HCT116 (cell line): ENCODE measurements around the gene ACE.

Experiments
- EZH2 ChIP-seq: fragments of 200-600 bp; sonication (generic); IDR thresholded peaks from 2 replicates; pipeline ENCODE4 v1.6.1; 2017; ENCODE audit warnings: antibody characterized with exemption, mixed run types
- EZH2phosphoT487 ChIP-seq: fragments of 200-600 bp; IDR thresholded peaks from 2 replicates; pipeline ENCODE4 v1.6.1; 2018; ENCODE audit warnings: antibody characterized with exemption, borderline replicate concordance
- POLR2A ChIP-seq: IDR thresholded peaks from 2 replicates; pipeline ENCODE4 v1.7.0; 2011; ENCODE audit warnings: borderline replicate concordance; ENCODE audit not compliant: insufficient read depth, insufficient read length; ENCODE audit errors: extremely low read depth
- POLR2AphosphoS5 ChIP-seq: IDR thresholded peaks from 2 replicates; pipeline ENCODE4 v1.6.1; 2011; ENCODE audit warnings: mild to moderate bottlenecking, low read depth, low read length, moderate library complexity
- YY1 ChIP-seq: IDR thresholded peaks from 2 replicates; pipeline ENCODE4 v1.6.1; 2011; ENCODE audit warnings: low read length, low read depth, moderate library complexity, mild to moderate bottlenecking; ENCODE audit not compliant: insufficient replicate concordance; ENCODE audit errors: extremely low read depth
- ZNF274 ChIP-seq: fragments of 200-500 bp; sonication (Bioruptor generic); IDR thresholded peaks from 2 replicates; pipeline ENCODE4 v1.6.1; 2014; ENCODE audit warnings: mild to moderate bottlenecking, low read depth, low read length, inconsistent platforms
- TF ChIP-seq, protein P1 (sequence below), 3 experiments: fragments of 200-600 bp in 1 of 3; sonication (generic) in 1 of 3; IDR thresholded peaks in 2 of 3; conservative IDR thresholded peaks in 1 of 3; 2 replicates each; pipeline ENCODE4 v1.5.1; 2012 to 2017; ENCODE audit warnings: low read depth in 2 of 3, low read length in 2 of 3, antibody characterized with exemption in 1 of 3, borderline replicate concordance in 1 of 3, control low read depth in 1 of 3, mild to moderate bottlenecking in 1 of 3, mixed read lengths in 1 of 3, mixed run types in 1 of 3, moderate library complexity in 1 of 3; ENCODE audit not compliant: insufficient read depth in 1 of 3

DNA sequence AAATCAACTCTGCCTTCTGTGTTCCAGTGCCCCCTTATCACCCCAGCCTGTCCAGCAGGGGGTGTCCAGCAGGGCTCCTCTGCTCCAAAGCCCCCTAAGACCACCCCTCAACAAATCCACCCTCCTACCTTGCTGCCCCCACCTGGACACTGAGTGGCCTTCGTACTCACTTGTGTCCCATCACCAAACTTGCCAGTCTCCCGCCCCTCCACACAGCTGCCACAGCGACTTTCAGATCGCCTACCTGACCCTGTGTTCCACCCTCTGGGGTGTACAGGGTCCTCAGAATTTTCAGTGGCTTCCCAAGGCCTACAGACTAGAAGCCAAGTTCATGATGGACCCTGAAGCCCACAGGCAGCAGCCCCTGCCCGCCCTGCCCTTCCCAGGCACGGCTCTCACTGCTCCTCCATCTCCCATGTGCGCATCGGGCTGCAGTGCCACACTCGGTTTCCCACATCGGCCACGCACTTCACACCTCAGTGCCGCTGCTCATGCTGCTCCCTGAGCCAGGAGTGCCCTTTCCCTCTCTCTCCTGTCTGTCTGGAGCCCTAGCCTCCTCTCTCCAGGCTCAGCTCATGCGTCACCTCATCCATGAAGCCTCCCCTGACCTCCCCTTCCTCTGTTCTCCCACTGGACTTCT, 58.1 kb downstream of the ACE start:
- TF ChIP-seq POLR2A (no peak), YY1 (no peak), POLR2AphosphoS5 (no peak), EZH2phosphoT487 (no peak), EZH2 (no peak), ZNF274 (no peak)
- TF ChIP-seq, protein P1, sequence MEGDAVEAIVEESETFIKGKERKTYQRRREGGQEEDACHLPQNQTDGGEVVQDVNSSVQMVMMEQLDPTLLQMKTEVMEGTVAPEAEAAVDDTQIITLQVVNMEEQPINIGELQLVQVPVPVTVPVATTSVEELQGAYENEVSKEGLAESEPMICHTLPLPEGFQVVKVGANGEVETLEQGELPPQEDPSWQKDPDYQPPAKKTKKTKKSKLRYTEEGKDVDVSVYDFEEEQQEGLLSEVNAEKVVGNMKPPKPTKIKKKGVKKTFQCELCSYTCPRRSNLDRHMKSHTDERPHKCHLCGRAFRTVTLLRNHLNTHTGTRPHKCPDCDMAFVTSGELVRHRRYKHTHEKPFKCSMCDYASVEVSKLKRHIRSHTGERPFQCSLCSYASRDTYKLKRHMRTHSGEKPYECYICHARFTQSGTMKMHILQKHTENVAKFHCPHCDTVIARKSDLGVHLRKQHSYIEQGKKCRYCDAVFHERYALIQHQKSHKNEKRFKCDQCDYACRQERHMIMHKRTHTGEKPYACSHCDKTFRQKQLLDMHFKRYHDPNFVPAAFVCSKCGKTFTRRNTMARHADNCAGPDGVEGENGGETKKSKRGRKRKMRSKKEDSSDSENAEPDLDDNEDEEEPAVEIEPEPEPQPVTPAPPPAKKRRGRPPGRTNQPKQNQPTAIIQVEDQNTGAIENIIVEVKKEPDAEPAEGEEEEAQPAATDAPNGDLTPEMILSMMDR (IDR thresholded peaks at IDR 0.05 in 2 of 3, conservative IDR thresholded peaks at IDR 0.05 in 1 of 3; ENCODE audit: borderline replicate concordance in 1 of 3, insufficient read depth in 1 of 3, low read depth in 2 of 3, low read length in 2 of 3): no peak
